GM12874 (cell line): ENCODE results near the gene ABCA1.

Experiments used
- CTCF ChIP-seq: IDR thresholded peaks from 2 replicates; pipeline ENCODE4 v1.5.1; 2011; ENCODE audit warnings: low read depth, mild to moderate bottlenecking, control low read depth, low read length, moderate library complexity; ENCODE audit not compliant: insufficient read depth

Gene ABCA1

GRCh38 chr9:104905153-104905901 is 22.6 kb downstream of the ABCA1 start:
- TF ChIP-seq CTCF: no peak

GRCh38 chr9:104903609-104904008 is 24.3 kb downstream of the ABCA1 start:
- no peak for TF ChIP-seq CTCF

- TF ChIP-seq CTCF: no peak
These were observed 27.1 kb downstream of the ABCA1 start for GRCh38 chr9:104900871-104901270.

DNA sequence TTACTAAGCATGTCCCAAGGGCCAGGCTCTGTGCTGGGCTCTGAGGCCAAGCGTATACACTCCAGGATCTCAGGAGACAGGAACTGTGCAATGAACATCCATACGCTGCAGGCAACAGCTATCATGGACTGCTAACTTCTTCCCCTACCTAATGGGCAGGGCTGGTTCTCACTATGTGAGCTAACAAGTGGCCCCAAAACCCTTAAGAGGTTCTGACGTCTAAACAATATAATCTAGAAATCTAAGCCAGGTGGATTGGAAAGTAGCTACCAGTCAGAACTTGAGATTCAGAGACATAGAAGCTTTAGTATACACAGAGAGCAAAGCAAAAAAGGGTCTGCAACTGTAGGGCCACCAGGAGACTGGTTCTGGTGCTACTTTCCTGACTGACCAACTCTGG is 27.6 kb downstream of the ABCA1 start:
- no peak for TF ChIP-seq CTCF

DNA sequence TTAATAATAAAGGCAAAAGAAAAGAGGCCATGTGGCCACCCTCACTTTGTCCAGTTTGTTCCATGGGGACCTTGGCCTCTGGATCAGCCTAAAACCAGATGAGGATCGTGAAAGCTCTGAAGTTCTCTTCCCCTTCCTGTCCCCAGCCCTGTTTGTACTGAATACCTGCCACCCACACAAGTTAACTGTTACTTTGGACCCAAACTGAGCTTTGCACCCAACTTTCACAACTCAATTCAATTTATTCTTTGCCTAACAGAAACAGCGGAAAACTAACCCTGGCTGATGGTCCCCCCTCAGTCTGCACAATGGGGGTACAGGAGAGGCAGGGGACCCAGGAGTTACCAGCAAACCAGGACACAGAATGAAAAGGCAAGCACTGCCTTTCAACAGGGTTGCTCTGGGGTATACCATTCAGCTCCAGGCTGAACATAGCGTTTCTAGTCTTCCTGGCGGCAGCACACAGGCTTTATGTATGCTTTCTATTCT is 28.2 kb downstream of the ABCA1 start:
- no peak for TF ChIP-seq CTCF

GRCh38 chr9:104896131-104896530 is 31.8 kb downstream of the ABCA1 start:
- no peak for TF ChIP-seq CTCF

DNA sequence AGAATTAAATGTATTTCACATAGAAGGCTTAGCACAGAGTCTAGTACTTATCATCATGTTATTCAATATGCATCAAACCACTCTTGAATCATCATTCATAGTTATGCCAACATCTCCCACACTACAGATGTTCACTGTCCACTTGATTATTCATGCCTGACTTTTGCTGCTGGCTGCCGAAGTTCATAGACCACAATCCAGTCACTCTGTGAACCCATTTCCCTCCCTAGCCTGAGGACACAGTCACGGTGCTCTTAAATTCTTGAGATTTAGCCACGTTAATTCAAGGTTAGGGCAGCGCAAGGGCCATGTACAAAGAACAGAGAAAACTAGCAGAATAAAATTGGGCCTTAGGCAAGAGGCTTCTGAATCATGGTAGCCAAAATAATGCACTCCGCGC is 32.4 kb downstream of the ABCA1 start:
- TF ChIP-seq CTCF: no peak
